GM21381 (cell line): ENCODE measurements around the gene DLGAP1.
A peak's percentile ranks its signal among the peaks of the same experiment; 100 is the strongest.
"Not testable (repeated sequence)": the region's sequence is repeated elsewhere in the genome, so short reads cannot be mapped to it uniquely, and the experiment has no call there.

Source experiments
- ATAC-seq: cut with Tn5 transposase; IDR thresholded peaks from one replicate; pipeline ENCODE4 v1.9.1; 2021; ENCODE audit warnings: mild to moderate bottlenecking, moderate library complexity; ENCODE audit not compliant: unreplicated experiment

Gene DLGAP1

DNA sequence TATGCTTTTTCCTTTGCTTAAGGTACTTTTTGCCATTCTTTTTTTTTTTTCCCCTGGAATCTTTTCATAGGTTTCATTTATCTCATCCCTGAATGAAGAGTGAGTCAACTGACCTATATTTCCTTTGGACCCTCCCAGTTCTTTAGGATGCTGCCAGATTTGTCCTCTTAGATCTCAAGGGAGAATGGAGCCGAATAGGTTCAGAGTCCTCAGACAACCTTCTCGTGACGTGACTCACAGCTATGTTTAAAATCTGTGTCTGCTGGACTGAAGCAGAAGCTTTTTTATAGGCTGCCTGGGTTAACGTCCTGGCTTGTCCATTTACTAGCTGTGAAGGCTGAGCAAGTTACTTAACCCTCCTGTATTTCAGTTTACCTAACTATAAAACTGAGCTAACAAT is 358.6 kb downstream of the DLGAP1 start:
- ATAC-seq = no peak

GRCh38 chr18:4093676-4094075 is 361.4 kb downstream of the DLGAP1 start:
- no peak for ATAC-seq

- ATAC-seq = no peak
Observed at GRCh38 chr18:4084382-4084900, 370.7 kb downstream of the DLGAP1 start.

- no peak for ATAC-seq
Observed at GRCh38 chr18:4078246-4078645, 376.9 kb downstream of the DLGAP1 start.

GRCh38 chr18:4077721-4078120 is 377.4 kb downstream of the DLGAP1 start:
- ATAC-seq = no peak

DNA sequence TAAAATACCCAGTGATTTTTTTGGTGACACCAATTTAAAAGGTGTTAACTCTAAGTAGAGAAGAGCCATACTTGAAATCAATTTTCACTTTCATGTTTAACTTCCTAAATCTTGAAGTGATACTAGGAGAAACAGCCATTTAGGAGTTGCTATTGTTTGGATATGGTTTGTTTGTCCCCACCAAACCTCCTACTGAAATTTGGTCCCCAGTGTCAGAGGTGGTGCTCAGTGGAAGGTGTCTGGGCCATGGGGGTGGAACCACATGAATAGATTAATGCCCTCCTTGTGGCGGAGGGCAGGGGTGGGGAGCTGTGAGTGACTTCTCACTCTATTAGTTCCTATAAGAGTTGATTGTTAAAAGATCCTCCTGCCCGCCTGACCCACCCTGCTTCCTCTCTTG is 377.9 kb downstream of the DLGAP1 start:
- ATAC-seq = no peak

GRCh38 chr18:4074647-4075046 is 380.5 kb downstream of the DLGAP1 start:
- ATAC-seq = no peak

DNA sequence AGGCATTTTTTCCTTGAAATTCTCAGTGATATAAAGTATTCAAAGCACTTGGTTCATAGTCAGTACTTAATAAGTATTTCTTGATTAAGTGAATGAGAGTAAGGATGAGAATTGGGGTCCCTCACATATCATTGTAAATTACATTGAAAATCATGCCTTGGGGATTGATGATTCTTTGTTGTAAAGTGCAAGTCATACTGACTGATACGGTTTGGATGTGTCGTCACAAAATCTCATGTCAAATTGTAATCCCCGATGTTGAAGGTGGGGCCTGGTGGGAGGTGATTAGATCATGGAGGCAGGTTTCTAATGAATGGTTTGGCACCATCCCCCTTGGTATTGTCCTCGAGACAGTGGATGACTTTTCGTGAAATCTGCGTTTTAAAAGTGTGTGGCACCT is 385.9 kb downstream of the DLGAP1 start:
- no peak for ATAC-seq

GRCh38 chr18:4068552-4069158 is 386.5 kb downstream of the DLGAP1 start:
- ATAC-seq = peak; percentile 77

DNA sequence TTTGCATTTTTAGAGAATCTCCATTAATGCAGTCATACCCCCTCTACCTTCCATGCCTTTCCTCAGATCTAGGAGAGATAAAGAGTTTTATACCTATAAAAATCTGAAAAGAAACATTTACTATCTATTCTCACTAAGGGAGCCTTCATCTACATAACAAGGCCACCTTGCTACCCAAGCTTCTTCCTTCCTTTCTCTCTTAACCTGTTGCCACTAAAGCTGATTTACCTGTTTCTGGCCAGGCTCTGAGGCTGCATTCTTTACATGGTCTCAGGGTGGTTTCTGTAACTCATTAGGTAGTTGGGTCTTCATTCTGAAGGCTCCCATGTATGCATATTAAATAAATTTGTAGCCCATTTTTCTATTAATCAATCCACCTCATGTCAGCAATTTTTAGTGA is 391.6 kb downstream of the DLGAP1 start:
- no peak for ATAC-seq

DNA sequence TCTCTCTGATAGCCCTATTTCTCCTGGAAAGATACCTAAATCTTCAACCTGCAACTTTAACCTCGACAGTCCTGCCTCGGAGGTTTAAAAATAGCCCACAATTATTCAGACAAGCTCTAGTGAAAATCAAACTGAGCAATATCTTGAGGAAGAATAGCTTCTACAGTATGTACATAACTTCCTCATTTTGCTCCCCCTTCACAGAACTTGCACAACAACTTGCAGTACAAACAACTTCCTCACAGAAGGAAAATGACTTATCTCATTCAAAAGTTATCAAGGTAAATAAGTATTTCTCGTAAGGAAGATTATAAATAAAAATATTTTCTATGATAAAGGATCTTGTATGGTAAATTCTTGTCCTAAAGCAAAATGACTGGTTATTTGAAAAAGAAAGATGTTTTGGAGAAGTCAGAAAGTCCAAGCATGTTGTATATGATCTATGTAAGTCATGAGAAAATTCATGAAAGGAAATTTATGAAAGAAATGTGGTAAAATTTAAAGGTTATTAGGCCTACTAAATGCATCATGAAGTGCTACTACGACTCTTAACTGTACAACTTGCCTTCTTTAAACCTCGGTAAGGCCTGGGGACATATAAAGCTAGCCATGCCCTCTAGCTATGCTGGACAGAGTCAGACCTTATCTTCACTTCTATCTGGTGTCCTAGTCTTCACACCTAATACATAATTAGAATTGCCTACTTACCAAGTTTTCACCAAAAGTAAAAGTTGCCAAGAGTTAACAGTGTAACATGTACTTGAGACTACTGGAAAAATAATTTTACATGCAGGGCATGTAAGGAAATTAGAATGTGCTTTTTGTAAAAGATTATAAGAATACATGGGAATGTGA is 394.5 kb downstream of the DLGAP1 start:
- no peak for ATAC-seq

GRCh38 chr18:4058179-4058578 is 396.9 kb downstream of the DLGAP1 start:
- no peak for ATAC-seq

- ATAC-seq = no peak
Observed at GRCh38 chr18:4040391-4041092, 414.6 kb downstream of the DLGAP1 start.

GRCh38 chr18:4035521-4035920 is 419.6 kb downstream of the DLGAP1 start:
- no peak for ATAC-seq

GRCh38 chr18:4034815-4035214 is 420.3 kb downstream of the DLGAP1 start:
- not testable (repeated sequence) for ATAC-seq

DNA sequence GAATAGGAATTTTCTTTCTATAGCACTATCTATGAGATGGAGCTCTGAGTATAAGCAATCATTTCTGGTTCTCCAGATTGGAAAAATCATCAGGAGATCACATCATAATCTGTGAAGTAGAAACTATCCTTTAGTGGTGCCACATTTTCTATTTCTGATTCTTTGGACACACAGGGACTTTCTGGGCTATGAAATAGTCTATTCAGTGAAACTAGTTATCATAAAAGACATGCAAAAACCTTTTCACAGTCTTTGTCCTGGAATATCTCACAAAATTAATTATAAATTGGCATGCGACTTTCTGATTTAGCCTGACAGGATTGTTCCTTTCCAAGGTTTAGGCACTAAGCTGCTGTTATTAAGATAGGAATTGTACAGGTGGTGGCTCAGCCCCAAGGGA is 428.6 kb downstream of the DLGAP1 start:
- no peak for ATAC-seq

DNA sequence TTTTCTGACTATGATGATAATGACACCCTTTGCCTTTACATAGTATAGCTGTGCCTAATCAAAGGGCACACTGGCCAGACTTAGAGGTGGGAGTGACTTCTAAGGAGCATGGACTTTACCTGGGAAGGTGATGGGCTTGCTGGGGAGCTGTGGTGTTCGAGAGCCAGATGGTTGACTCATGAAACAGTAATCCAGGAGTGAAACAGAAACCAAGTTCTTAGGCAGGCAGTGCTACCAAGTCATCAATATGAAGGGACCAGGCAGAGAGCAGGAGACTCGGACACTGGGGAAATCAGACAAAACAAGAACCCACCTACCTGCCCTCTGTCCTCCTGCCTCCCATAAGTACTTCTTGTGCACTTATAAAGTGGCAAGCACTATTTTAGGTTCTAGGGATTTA is 430.4 kb downstream of the DLGAP1 start:
- ATAC-seq = no peak

- not testable (repeated sequence) for ATAC-seq
Observed at GRCh38 chr18:4022749-4023148, 432.4 kb downstream of the DLGAP1 start.

DNA sequence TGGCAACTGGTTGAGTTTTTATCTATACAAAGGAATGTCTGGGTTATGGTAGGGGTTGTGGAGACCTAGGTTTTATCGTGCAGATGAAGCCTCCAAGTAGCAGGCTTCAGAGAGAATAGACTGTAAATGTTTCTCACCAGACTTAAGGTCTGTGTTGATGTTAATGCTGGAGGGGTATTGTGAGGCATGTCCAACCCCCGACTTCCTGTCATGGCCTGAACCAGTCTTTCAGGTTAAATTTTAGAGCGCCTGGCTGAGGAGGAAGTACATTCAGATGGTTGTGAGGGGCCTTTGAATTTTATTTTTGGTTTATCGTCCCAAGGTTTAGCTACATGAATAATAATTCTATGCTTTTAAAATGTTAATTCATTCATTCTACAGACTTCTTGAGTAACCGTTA is 435.1 kb downstream of the DLGAP1 start:
- ATAC-seq = no peak

DNA sequence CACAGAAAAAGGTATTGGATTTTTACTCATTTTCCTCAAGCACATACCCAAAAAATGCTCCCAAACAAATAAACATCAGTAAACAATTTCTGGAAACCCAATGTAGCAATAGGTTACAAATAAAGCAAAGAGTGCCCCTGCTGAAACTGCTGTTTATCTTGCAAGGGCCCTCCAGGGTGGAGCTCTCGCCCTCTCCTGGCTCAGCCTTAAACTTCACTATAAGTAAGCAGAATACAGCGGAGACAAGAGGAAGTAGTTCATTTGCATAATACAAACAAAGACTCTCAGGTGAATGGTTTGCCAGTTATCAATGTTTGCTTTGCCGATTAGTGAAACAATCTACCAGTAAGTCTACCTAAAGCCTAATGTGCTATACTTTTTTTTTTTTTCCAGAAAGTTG is 437.6 kb downstream of the DLGAP1 start:
- no peak for ATAC-seq

- ATAC-seq = no peak
Observed at GRCh38 chr18:4016391-4017049, 438.6 kb downstream of the DLGAP1 start.
